GM19043 (cell line): Measurements from ENCODE around the gene RHOBTB3.

Source experiments
- ATAC-seq: cut with Tn5 transposase; IDR thresholded peaks from one replicate; pipeline ENCODE4 v1.9.1; 2021; ENCODE audit warnings: low read depth; ENCODE audit not compliant: unreplicated experiment

Gene RHOBTB3

DNA sequence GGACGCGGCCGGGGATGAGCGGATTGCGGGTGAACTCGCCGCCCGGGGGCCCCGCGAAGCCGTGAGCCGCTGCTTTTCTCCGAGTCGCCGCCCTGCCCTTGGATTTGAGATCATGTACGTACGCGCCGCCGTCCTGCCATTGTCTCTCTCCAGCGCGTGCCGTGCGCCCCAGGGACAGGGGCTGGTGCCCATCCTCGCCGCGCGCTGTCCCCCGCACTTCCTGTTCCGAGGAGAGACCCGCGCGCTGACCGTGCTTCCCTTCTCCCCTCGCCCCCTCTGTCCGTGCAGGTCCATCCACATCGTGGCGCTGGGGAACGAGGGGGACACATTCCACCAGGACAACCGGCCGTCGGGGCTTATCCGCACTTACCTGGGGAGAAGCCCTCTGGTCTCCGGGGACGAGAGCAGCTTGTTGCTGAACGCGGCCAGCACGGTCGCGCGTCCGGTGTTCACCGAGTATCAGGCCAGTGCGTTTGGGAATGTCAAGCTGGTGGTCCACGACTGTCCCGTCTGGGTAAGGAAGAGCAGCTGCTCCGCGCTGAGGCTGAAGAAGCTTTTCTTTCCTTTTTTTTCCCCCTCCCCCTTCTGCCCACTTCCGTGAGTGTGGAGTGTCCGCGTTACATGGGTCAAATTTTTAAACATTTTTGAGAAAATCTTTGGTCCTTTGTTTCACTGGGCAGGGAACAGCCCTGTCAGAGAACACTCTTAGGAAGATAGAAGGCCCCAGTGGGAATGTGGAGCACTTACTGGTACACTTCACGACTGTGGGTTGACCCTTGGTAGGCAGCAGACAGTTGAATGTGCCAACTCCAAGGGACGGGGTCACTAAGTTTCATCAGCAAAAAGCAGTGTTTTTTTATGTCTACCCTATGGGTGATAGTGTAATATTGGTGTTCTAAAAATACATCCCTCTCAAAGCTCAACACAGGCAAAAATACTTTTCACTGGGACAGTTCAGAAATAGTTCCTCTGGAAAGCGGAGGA, 727 bp downstream of the RHOBTB3 start:
- ATAC-seq: peak; percentile 28

DNA sequence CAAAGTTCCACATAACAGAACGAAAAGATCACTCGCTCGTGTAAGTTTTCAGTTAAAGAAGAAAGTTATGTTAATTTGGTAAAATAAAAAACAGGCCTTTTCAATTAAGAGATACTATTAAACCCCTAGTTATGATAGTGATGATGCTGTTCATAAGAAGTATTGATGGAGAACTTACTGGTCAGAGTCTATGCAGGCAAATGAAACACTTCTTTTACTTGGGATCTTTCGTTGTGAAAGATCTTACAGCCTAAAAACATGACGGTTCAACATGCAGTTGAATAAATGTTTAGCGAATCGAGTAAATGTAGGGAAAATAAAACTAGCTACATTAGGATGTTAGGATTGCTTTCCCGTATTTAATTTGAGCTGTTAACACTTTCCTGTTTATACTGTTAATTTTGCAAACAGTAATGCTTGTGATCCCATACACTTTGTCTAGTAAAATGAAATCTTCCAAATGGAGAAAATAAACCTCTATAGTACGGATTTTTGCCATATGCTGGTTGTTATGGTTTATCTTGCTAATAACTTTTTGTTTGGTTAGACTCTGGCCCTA, 2.0 kb downstream of the RHOBTB3 start:
- no peak for ATAC-seq

DNA sequence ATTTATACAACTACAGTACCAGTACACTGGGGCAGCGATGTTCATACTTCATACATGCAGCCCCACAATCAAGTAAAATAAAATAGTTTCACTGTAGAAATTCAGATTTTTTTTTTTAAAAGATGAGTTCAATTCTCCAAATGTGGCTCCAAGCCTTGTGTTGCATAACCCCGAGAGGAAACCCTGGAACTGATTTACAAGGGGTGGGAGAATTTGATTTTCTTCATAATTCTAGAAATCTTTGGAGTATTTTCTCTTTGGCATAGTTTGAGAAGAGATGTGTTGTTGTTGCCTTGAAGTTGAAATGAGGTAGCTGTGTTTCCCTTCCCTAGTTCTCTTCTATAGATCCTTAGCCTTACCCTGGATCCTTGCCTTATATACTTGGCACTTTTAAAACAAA, 3.1 kb downstream of the RHOBTB3 start:
- ATAC-seq: no peak

DNA sequence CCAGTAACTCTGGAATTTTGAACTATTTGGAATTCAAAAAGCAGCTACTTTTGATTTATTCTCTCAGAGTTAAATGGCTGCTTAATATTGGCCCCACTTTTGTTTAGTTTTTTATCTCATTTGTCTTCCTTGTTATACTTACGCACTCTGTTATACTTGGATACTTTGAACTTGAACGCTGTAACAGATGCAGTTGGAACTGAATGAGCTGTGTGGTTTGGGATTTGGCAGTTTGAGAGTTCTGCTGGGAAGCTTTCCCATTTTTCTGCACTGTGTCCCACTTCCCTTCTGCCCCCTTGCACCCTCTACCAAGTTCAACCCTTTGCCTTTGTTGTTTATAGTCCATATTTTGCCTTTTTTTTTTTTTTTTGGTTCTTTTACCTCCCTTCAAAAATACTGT, 3.8 kb downstream of the RHOBTB3 start:
- ATAC-seq: no peak

DNA sequence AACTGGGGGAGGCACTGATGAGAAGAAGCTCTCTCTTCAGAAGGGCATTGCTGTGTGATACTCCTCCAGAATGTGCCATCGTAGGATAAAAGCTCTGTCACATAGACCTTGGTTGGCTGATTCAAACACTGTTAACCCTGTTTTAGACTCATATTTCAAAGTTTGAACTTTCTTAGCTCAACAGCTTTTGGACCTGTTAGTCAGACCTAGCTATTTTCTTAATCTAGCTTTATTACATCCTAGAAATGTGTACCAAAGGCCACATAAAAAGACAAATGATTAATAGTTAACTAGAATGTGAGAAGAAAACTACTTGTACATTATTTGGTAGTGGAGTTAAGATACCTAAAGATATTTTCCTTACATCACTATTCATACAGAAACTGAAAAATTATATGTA, 4.3 kb downstream of the RHOBTB3 start:
- no peak for ATAC-seq

DNA sequence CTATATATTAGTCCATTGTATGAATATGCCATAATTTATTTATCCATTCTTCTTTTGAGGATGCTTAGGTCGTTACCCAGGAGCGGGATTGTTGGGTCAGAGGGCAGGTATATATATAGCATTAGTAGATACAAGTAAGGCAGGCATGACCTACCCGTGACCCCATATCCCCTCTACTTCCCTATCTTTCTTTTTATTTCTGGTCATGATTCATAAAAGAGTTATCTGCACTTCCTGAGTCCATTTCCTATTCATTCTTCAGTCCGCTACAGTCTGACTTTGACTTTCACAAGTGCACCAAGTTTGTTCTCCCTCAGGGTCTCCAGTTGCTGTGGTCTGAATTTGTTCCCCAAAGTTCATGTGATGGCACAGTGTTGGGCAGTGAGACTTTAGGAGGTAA, 6.9 kb downstream of the RHOBTB3 start:
- no peak for ATAC-seq

DNA sequence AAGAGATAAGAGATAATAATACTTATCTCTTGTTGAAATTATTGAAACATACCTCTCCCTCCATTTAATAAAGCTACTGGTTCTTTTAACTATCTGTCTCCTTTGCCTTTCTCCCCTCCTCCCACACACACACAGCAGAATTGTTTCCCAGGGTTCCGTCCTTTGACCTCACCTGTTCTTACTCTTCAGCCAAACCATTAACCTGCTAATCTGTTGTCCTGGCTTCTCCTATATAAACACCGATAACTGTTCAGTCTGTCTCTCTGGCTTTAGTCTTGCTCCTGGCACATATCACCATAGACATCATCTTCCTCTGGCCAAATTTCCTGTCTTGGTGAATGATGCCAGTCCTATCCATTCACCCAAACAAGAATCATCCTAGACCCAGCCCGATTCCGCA, 7.7 kb downstream of the RHOBTB3 start:
- ATAC-seq: no peak

DNA sequence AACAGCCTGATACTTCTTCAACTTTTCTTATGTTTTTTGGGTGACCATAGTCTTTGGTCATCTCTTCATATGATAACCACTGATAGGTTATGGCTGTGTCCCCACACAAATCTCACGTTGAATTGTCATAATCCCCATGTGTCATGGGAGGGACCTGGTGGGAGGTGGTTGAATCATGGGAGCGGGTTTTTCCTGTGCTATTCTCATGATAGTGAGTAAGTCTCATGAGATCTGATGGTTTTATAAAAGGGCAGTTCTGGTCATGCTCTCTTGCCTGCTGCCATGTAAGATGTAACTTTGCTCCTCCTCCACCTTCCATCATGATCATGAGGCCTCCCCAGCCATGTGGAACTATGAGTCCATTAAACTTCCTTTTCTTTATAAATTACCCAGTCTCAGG, 8.7 kb downstream of the RHOBTB3 start:
- no peak for ATAC-seq

DNA sequence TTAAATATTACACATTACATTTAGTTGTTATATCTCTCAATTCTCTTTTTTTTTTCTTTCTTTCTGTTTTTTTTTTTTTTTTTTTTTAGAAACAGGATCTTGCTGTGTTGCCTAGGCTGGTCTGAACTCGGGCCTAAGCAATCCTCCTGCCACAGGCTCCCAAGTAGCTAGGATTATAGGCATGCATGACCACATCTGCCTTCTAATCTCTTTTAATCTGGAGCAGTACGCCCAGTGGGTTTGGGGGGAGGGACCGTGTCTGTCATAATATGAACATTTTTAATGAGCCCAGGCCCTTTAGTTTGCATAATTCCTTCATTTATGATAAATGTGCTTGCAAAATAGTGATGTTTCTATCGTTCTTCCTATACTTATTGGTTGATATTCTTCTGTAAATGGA, 10.3 kb downstream of the RHOBTB3 start:
- ATAC-seq: no peak

DNA sequence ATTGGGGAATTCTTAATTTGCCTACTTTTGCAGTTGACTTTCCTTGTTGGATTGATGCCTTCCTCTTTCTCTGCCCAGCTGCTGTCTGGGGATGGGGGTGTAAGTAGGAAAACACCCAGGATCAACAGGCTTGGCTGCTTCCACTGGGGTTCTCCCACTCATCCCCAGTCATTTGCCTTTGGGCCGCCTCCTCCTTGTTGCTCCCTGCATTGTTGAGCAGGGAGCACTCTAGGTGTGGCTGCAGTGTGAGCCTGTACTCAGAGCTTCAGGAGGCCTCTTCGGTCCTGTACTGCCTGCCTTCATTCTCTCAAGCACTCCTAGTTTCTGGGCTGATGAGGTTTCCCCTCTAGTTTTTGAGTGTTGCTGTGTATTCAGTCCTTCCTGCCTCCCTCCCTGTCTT, 12.1 kb downstream of the RHOBTB3 start:
- no peak for ATAC-seq

DNA sequence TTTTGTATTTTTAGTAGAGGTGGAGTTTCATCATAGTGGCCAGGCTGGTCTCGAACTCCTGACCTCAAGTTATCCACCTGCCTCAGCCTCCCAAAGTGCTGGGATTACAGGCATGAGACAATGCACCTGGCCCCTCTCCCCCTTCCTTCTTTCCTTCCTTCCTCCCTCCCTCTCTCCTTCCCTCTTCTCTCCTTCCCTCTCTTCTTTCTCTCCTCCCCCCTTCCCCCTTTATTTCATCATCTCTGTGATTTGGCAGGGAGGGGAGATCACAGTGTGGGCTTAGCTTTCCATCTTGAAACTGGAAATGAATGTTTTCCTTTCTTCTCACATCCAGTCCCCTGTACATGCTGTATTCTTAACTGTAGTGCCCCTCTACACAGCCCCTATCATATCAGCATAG, 12.7 kb downstream of the RHOBTB3 start:
- no peak for ATAC-seq

DNA sequence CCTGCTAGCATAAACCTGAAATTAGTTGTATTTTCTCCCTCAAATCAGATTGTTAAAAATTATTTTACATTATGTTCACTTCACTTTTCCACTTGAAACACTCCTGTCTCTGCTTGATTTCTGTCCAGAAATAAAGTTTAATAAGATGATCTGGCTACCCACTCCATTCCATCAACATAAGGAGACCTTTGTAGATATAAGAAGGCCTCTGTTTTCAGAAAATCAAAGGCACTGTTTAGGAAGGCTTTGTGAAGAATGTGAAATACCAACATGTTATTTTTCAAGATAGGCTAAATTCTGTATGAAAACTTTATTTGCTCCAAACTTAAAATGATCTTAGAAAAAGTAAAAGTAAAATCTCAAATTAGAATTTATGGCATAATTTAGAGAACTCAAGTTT, 15.1 kb downstream of the RHOBTB3 start:
- ATAC-seq: no peak

DNA sequence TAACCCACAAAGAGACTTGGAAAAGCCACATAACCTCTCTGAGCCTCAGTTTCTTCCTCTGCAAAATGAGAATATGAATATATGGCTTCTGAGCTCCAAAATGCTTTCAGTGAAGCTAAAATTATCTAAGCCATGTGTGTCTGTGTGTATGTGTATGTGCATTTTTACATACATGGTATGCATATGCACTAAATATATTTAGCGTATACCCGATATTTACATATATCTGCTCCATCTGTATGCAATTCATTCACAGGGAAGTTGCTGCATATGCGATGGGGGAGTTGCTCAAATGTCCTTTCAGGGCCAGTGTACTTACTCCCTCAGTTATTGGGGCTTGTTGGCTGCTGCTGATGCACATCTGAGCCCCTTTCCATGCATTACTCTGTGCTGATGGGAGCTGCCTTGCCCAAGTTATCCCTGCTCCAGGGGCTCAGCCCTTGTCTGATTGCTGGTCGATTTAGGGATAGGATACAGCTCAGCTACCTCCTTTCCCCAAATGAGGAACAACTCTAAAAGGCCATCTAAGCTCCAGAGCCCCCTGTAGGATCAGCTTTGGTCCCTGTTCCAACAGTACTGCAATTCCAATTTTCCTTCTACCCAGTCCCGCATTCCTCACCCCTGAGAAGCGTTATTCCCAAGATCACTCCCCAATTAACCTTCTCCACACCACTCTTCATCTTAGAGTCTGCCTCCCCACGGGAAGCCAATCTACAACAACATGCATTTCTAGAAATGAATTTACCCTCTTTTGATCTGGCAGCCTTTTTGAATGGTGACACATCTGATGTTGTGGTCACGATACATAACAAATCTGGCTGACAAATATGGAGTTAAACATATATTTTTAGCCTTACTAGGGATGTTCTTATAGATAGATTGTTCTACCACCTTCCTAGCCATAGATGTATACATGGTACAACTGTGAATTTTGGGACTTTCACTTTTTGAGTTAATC, 15.9 kb downstream of the RHOBTB3 start:
- no peak for ATAC-seq

DNA sequence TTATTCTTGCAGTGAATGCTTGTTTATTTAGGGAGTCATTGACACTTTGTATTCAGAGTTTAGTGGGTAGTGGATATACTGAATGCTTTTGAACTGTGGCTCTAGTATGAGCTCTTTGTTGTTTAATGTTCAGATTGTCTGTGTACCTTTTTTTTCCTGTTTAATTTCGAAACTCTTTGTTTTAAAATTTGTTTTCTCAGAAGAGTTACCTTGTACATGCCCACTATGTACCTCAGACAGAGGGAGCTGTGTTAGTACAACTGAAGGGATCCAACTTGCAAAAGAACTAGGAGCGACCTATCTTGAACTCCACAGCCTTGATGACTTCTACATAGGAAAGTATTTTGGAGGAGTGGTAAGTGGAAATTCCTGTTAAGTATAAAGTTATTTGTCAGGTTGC, 17.0 kb downstream of the RHOBTB3 start:
- ATAC-seq: no peak

DNA sequence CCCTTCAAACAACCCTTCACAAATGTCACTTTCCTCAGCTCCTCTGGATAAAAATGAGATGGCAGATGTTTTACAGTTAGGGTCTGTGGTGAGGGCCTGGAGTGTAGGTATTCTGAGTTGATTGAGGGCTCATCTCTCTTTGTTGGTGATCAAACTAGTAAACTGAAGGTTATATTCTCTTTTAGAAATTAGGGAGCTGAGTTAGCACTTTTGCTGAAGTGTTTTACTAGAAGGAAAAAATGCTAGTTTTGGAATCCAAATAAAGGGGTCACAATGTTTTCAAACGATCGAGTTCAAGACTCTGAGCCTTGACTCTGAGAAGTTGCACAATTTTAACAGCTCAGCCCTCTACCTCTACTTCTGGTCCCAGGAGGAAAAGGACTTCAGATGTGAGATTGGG, 23.4 kb downstream of the RHOBTB3 start:
- no peak for ATAC-seq

DNA sequence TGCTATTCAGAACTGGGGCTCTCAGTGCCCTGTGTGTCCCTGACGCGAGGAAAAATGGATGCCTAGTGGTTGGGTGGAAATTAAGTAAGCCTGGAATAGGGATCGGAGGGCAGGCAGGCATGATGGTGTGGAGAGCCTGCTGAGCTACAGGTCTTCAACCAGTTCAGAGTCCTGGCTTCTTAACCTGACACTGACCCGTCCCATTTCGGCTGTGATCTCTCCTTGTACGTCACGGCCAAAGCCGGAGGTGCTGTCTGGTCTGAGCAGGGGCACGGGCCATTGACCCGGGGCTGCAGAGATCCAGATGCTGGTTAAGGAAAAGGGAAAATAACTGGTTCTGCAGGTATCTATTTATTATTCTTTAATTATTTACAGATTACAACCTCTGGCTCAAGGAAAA, 27.9 kb downstream of the RHOBTB3 start:
- ATAC-seq: no peak

DNA sequence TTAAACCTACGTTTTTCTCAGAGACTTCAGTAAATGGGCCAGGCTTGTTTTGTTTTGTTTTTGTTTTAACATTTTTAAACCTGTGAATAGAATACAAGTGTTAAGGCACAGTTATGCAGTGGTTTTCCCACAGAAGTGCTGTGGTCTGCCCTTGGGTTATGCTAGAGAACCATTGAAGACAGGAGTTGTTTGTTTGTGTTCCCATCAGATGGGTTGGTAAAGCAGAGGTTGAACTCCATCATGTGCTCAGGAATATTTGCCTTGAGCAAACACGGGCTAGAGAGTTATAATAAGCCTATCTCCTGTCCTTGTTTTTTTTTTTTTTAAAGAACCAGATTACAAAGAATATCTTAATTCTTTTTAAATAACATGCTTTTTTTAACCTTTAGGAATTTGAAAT, 28.5 kb downstream of the RHOBTB3 start:
- ATAC-seq: no peak

DNA sequence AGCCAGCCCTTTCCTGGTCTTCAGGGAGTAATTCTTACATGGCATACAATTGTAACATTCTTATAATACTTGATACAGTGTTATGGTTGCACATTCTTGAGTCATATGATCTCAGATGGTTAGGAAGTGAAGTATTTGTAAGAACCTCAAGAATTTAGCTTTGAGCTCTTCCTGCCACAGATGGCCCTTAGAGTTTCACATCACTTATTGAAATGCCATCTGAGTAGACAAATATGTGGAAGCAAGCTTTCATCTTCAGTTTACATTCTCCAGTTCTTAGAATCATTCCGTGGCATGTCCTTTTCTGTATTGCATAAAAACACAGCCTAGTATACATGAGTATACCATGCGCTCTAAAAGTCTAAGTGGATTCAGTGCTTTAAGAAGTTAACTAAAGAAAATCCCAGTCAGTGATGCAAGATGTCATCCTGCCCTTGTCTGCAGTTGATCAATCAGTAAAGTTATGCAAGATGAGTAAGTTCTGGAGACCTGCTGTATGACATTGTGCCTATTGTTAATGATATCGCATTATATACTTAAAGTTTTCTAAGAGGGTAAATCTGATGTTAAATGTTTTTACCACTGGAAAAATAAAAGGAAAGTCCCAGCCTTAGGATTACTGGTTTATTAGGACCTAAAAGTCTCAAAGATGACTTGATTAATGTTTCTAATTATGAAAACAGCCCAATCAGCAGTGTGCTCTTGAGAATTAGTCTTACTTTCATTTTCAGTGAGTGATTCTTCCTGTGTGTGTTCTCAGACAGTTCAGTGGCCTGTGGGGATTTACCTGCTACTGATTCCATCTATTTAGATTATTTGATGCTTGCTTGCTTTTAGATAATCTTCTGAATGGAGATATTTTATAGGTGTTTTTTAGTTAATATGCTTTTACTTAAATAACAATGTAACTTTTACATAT, 29.4 kb downstream of the RHOBTB3 start:
- ATAC-seq: peak; percentile 88

DNA sequence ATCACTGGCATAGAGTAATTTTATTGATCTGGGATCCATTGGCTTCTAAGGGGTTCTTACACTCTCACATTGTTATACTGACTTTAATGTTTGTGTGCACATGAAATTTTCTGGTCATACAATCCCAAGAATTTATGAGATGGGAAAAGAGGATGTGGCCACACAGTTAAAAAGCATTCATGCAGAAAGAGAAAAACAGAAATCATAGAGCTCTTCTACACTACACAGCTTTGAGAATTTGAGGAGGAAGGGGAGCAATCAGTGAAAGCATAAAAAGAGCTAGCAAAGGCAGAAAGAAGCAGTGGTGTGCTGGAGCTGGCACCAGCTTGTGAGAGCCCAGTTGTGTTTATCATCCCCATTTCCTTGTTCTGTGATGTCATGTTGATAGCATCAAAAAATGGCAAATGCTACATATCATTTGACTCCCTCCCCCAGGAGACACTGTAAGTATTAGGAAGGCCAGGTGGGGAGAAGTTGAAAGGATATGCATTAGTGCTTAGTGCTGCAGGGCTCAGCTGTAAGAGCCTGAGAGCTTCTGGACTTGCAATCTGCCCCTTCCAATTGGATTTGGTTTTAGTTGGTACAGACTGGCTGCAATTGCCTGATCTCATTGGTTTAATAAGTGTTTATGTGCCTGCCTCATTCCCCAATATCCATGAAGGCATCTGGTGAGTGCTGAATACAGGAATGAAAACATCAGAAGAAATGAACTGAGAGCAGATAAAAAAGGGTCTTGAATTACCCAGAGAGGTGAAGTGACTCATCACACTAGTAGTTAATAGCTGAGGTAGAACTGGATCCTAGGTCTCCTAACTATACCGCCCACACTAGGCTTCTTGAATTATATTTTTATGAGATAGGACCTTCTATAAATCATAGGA, 30.9 kb downstream of the RHOBTB3 start:
- ATAC-seq: no peak
